GM18505 (cell line): Measurements from ENCODE around the gene NAA38.

Experiments used
- ATAC-seq: cut with Tn5 transposase; IDR thresholded peaks from one replicate; pipeline ENCODE4 v1.9.1; 2021; ENCODE audit not compliant: unreplicated experiment
- POLR2A ChIP-seq: IDR thresholded peaks from 4 replicates; pipeline ENCODE4 v1.6.1; 2011; ENCODE audit warnings: borderline replicate concordance; ENCODE audit not compliant: insufficient read depth, insufficient read length; ENCODE audit errors: extremely low read depth

The NAA38 gene, protein sequence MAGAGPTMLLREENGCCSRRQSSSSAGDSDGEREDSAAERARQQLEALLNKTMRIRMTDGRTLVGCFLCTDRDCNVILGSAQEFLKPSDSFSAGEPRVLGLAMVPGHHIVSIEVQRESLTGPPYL

DNA sequence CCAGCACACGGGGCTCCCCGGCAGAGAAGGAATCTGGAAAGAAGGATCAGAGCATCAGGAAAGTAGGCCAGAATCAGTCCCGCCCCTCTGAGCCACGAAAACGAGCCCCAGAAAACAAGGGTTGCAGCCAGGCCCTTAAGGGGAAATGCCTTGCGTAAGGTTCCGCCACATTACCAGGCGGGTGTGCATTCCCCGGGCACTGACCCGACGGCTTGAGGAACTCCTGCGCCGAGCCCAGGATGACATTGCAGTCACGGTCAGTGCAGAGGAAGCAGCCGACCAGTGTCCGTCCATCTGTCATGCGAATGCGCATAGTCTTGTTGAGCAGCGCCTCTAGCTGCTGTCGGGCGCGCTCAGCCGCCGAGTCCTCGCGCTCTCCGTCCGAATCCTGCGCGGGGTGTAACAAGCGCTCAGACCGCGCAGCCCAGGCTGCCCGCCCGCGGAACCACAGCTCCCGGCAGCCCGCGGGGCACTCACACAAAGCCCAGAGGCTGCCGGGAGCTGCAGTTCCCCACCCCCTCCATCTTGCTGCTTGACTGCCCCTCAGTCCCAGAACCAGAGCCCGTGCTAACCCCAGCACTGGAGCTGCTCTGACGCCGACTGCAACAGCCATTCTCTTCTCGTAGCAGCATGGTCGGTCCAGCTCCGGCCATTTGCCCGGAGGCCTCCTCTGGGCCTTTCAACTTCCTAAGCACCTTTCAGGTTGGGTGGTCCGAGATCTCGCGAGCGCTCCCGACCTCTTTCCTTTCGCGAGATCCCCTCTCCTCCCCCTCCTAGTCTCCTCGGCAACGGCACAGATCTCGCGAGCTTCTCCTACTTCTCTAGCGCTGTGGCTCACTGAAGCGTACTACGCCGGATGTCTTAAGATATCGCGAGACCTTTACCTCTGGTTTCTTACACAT lies at the start of gene NAA38:
Gene NAA38 (minus strand): TSS at position 749 of the 902 bp plus-strand sequence. CDS start 96 bp downstream, at position 653.
- ATAC-seq, result peak; percentile 69
- peak; percentile 82 for TF ChIP-seq POLR2A

DNA sequence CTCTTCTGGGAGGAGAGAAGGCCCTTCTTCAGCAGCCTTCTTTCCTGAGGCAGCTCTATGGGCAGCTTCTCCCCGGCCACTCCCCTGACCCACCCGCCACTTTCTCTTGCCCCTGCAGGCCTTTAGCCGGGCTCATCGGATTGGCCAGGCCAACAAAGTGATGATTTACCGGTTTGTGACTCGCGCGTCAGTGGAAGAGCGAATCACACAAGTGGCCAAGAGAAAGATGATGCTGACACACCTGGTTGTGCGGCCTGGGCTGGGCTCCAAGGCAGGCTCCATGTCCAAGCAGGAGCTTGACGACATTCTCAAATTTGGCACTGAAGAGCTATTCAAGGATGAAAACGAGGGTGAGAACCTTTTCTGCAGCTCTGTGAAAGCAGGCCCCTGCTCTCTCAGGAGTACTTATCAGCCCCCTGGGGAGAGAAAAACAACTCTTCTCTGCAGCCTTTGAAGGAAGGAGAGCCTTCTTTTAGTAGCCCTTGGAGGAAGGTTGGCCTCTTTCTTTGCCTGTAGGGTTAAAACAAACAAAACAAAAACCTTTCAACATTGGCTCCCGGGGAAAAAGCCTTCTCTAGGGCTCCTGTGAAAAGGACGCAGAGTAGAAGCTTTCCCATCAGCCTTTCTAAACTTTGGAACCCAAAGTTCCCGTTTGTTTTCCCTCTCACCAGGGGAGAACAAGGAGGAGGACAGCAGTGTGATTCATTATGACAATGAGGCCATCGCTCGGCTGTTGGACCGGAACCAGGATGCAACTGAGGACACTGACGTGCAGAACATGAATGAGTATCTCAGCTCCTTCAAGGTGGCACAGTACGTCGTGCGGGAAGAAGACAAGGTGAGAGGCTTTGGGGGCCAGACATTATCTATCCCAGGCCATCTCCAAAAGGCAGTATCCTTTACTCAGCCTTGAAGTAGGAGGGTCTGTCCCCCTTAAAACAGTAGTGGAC lies 46.1 kb upstream of the NAA38 start:
- TF ChIP-seq POLR2A, result no peak
- ATAC-seq, result no peak

DNA sequence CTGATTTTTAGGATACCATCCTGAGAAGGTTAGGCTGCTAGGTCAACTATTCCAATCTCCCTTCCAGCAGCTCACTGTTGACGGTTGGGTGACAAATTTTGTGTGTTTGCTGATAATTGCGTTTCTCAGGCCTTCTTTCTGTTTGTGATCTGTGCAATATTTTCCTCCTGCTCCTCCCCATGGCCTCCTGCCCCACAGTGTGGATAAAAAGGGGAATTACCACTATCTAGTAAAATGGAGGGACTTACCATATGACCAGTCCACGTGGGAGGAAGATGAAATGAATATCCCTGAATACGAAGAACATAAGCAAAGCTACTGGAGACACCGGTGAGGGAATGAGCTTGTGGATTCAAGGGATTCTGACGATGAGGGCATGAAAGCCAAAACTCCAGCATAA lies 40.4 kb upstream of the NAA38 start:
- no peak for TF ChIP-seq POLR2A
- ATAC-seq, result no peak

DNA sequence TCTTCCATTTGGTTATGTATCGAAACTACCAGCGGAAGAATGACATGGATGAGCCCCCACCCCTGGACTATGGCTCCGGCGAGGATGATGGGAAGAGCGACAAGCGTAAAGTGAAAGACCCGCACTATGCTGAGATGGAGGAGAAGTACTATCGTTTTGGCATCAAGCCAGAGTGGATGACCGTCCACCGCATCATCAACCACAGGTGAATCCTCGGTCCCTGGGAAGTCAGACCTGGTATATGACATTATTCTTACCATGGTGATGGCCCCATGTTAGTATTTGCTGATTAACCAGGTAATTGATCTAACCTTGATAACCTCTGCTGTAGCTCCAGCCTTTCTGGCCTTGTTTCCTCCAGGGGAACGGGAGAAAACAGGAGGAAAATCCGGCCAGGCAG lies 39.7 kb upstream of the NAA38 start:
- no peak for ATAC-seq
- no peak for TF ChIP-seq POLR2A

DNA sequence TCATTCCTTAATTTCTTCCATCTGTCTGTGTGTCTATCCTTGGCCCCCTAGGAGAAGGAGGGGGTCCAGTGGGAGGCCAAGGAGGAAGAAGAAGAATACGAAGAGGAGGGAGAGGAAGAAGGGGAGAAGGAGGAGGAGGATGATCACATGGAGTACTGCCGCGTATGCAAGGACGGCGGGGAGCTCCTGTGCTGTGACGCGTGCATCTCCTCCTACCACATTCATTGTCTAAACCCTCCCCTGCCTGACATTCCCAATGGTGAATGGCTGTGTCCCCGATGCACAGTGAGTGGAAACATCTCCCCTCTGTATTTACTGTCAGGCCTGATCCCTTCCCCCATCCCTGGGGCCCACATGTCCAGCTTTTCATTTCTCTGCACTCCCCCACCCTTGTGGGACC lies 37.5 kb upstream of the NAA38 start:
- ATAC-seq, result no peak
- no peak for TF ChIP-seq POLR2A

DNA sequence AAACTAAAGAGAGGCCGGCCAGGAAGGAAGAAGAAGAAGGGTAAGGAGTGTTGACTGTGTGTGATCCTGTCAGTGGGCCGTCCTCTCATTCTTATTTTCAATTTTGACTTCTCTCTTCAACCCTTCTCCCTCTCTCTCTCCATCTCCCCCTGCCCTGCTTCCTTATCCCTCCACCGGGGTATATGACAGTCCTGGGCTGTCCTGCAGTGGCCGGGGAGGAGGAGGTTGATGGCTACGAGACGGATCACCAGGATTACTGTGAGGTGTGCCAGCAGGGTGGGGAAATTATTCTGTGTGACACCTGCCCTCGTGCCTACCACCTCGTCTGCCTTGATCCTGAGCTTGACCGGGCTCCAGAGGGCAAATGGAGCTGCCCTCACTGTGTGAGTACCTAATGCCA lies 36.9 kb upstream of the NAA38 start:
- TF ChIP-seq POLR2A, result no peak
- ATAC-seq, result no peak

DNA sequence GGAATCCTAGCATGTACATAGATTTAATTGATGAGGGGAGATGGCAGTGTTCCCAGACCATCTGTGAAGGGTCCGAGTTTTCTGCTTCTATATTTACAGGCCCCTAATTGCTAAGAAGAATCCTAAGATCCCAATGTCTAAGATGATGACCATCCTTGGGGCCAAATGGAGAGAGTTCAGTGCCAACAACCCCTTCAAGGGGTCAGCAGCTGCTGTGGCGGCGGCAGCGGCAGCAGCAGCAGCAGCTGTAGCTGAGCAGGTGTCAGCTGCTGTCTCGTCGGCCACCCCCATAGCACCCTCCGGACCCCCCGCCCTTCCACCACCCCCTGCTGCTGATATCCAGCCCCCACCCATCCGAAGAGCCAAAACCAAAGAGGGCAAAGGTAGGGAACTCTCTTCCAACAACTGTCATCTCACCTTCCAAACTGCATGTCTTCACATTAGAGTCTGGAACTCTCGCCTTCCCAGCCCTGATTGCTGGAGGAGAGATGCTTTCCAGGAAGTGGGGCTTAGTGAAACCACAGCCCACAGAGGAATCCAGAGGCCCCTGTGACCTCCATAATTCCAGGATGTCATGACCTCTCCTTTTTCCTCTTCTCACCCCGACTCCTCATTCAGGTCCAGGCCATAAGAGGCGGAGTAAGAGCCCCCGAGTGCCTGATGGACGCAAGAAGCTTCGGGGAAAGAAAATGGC lies 36.0 kb upstream of the NAA38 start:
- no peak for TF ChIP-seq POLR2A
- ATAC-seq, result no peak

DNA sequence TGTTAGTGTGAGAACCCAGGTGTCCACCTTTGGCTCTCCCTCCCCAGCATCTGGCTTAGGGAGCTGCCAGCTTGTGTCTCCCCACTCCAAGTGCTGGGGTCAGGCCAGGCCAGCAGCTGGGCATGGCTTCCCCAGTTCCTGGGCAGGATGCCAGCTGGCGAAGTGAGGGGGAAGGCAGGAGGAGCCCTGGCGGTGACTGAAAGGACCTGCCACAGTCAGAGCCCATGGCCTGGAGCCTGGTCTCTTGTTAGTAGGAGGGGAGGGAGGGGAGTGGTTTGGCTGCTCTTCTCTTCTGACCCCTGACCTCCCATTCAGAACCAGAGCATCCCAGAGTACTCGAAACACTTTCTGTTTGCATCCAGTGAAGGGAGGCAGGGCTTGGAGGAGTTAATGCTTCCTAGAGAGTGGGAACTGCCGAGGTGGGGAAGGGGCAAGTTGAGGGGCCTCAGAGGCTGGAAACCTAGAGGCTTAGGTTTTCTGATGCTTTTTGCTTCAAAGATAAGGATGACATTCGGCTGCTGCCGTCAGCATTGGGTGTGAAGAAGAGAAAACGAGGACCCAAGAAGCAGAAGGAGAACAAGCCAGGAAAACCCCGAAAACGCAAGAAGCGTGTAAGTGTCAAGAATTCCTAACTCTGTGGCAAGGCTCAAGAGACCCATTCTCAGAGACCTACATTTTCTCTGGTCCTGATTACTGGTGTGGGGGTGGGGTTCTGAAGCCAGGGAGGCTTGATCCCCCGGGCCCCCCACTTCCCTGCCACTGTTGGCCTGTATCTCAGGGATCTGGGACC lies 32.0 kb upstream of the NAA38 start:
- no peak for ATAC-seq

DNA sequence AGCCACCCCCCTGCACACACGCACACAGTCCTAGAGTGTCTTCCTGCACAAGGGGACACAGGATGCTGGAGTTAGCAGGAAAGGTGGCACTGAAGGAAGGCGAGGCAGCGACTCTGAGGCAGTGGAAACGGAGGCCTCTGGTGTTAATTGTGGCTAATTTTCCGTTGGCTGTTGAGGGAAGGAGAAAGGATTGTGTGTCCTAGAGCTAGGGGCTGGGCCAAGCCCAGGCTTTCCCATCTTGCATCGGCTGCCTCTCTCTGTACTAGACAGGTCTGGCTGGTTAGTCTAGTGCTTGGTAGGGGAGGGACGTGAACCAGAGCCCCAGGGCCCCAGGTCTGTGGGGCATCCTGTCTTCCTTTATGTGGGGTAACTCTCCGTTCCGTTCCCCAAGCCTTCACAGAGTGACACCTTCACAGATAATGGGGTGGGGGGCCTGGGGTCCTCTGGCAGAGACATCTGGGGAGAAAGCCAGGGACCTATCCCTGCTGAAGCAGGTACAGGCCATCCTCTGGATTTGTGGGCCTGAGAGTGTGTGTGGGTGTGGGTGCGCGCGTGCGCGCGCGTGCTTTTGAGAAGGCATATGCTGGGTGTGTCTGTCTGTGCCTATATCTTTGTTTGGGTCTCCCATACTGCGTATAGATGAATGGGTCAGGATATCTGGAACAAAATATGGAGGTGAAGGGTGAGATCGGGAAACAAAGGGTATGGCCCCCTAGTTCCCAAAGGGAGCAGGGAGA lies 31.0 kb upstream of the NAA38 start, which contains the start of gene CHD3:
Gene CHD3 (plus strand): TSS at position 606 of the 737 bp plus-strand sequence. CDS start 212 bp downstream, outside the sequence.
- TF ChIP-seq POLR2A, result no peak
- no peak for ATAC-seq

More for the DNA sequence above, 32.0 kb upstream of the NAA38 start:
- TF ChIP-seq POLR2A, result no peak

DNA sequence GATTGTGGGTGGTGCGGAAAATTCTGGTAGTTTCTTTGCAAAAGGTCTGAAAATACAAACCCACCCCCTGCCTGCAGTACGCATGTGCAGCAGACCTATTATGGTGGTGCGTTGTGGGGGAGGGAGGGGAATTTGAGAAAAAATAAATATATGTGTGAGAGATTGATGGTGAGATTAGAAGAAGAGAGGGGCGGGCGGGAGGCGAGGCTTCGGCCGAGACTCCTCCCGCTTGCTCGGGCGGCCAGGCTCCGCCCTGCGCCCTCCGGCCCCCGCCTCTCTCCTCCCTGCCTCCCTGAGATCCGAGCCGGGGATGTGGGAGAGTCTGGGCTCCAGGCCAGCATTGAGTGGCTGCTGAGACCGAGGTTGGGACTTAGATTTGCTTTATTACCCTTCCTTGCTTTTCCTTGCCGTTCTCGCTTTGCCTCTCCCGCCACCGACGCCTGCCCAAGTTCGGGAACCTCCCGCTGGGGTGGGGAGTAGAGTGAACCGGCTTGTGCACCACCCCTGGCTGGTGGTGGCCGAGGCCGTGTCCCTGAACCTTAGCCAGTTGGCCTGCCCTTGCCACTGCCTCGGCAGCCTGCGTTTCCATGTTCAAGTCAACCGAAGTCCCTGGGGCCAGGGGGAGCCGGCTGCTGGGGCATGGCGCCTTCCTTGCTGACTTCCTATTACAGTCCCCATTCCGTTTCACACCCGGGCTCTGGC lies 30.3 kb upstream of the NAA38 start:
- TF ChIP-seq POLR2A, result peak; percentile 24
- ATAC-seq, result peak; percentile 46

DNA sequence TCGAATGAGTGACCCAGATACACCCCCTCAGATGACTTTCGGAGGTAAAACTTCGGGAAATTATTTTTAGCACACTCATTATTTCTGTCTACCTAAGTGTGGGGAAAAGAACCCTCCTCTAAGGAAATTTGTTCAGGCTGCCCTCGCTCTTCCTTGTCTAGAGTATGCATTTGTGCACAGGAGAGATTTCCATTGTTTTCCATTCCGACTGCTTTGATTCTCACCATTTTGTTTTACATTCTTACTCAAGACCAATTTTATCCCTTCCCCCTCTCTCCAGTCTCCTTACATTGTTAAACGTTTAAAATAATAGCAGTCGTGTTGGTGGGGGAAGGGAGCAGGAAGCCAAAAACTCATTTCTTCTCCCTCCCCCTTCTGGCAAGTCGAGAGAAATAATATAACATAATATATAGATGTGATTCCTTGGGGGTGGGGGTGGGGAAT lies 29.7 kb upstream of the NAA38 start:
- no peak for ATAC-seq

More for the DNA sequence above, 29.7 kb upstream of the NAA38 start:
- no peak for TF ChIP-seq POLR2A
